Fibroblast of skin of left quadriceps (primary cell): ENCODE results near the gene SLC18A3.

Experiments used
- DNase-seq, 2 experiments: peaks; one replicate each; pipeline ENCODE4 v3.0.0-alpha.2; 2013; ENCODE audit warnings: low read depth in 2 of 2

The SLC18A3 gene

DNA sequence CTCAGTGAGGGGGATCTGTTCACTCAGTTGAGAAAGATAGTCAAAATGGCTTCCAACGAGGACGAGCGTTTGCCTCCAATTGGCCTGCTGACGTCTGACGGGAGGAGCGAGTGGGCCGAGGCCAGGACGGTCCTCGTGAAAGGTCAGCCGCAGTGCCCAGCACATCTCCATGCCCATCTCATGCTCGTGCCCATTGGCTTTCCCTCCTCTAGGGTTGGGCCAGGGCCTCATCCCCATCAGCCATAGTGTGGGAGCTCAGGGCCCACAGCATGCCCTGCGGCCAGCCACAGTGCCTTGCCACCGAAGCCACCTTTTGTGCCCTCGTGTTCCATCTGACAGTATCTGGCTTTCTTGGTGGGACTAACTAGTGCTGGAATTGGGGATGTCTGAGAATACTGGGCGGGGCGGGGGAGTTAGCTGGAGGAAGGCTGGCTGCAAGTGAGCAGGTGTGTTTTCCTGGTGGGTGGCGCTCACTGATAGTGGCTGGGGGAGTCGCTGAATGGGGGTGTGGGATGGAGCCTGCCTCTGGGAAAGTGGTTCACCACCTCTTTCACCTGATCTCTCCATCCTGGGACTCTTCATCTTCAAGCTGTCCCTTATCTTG is 17.6 kb downstream of the SLC18A3 start:
- no peak for DNase-seq

GRCh38 chr10:49628599-49628998 is 18.5 kb downstream of the SLC18A3 start:
- DNase-seq = no peak

- DNase-seq = no peak
Observed at GRCh38 chr10:49629431-49629881, 19.3 kb downstream of the SLC18A3 start.

DNA sequence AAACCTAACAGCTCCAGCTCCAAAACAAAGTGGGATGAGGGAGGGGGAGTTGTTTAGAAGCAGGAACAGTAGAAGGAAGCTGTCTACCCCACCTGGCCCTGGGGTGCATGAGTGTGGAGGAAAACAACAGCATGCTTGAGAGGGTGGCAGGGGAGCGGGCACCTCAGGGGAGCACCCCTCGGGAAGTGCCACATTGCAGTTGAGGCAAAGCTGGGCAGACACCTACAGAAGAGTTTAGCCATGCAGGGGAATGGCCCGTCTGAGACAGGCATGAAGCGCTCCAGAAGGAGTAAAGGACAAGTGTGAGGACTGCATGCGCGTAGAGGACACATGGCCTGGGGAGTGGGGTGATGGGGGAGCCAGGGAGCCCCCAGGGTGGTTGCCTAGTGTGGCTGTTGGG is 21.9 kb downstream of the SLC18A3 start:
- DNase-seq = no peak

- DNase-seq = no peak
Observed at GRCh38 chr10:49632406-49633317, 22.6 kb downstream of the SLC18A3 start.

- no peak for DNase-seq
Observed at GRCh38 chr10:49633327-49634068, 23.4 kb downstream of the SLC18A3 start.

- no peak for DNase-seq
Observed at GRCh38 chr10:49634069-49634660, 24.1 kb downstream of the SLC18A3 start.

DNA sequence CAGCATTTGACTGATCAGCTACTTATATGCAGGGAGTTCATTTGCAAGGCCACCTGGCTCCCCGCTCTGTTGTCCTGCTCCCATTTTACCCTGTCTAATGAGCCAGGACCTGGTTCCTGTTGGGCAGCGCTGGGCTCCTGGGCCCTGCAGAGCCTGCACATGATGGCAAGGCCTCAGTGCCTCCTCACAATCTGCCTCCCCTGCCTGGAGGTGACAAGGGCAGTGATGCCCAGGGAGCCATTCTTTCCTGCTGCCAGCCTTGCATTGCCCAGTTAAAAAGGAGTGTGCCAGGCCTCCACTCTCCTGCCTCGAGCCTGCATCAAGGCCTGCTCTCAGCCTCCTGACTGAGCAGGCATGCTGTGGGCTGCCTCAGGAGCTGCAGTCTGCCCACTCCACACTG is 32.2 kb downstream of the SLC18A3 start:
- no peak for DNase-seq

DNA sequence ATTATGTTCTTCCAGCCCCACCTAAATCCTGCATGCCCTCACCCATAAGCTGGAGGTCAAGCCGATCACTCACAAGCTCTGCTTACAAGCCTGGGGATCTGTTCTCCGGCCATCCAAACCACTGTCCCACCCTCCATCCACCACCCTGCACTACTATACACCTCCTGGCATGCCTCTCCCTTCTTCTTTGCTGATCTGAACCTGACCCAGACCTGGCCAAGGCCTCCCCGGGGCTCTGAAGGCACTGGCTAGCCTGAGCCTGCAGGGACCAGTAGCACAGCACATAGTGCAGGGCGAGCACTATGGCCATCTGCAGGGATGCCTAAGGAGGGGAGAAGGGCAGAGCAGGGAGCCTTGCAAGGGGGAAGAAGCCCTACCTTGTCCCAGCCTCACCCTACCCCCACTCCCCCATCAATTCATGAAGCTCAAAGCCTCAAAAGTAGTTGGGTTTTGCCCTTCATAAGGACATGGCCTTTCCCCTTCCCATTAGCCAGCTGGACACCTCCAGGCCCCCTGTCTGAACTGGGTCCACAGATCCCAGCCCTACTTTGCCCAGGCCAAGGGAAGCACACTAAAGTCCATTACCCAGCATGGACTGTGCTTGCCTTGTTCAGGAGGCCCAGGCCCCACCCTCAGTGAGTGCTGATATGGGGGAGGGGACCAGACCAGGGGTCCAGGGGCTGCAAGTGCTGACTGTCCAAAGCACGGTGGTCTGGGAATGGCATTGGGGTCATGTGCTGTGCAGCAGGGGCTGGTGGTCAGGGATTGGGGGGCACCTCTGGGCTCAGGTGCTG is 33.3 kb downstream of the SLC18A3 start:
- DNase-seq = no peak

DNA sequence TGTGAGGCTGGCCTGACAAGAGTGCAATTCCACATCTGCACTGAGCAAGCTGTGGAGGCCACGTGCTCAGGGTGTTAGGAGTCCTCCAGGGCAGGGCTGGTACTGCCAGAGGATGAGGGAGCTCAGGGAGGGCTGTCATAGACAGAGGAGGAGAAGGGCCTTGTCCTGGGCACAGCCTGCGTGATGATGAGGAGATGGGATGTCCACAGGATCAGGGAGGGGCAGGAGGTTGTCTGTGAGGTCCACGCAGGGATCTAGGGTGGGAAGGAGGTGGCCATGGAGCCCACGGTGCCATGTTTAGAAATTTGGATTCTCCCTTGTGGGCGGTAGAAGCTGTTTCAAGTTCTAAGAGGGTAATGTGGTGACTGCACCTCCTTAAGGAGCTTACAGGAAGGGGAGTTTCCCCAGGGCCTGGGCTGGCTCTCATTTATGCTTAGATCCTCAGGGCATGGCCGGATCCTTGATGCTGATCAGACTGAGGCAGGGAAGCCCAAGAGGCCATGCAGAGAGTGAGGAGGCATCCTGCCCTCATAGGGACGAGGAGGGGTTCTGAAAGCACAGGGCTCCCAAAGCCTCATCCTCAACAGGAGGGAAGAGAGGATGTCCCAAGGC is 34.0 kb downstream of the SLC18A3 start:
- DNase-seq = no peak

- no peak for DNase-seq
Observed at GRCh38 chr10:49645417-49645816, 35.3 kb downstream of the SLC18A3 start.

- DNase-seq = no peak
Observed at GRCh38 chr10:49645871-49646870, 36.1 kb downstream of the SLC18A3 start.

GRCh38 chr10:49647554-49647953 is 37.4 kb downstream of the SLC18A3 start:
- DNase-seq = no peak

DNA sequence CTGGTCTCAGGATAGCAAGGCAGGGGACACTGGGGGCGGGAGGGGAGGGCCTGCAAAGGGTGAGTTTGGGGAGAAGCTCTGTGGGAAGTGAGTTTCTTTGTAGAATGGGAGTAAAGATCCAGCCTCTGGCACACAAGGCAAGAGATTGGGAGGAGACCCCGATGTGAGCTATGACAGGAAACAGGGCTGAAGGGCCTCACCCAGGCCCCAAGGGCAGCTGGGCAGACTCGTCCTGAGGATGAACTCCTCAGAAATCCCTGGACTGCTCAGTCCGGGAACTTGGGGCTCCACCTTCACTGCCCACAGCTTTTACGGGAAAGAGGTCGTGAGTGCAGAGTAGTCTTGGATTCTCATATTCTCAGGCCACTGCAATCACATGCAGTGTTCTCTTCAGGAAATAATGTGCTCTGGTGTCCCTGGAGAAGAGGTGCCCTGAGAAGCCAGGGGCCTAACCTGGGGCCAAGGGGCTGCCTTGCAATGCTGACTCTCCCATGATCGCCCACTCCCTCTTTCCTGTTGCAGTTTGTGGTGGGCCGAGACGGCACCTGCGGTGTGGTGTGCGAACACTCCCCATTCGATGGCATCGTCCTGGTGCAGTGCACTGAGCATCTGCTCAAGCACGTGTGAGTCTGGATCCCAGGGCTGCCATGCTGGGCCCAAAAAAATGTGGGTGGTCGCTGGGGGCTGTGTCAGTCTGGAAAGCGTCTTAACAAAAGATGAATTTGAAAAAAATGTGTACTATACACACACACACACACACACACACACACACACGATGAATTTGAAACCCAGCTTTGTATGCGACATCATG is 38.1 kb downstream of the SLC18A3 start:
- DNase-seq = no peak

- no peak for DNase-seq
Observed at GRCh38 chr10:49649294-49649693, 39.2 kb downstream of the SLC18A3 start.

DNA sequence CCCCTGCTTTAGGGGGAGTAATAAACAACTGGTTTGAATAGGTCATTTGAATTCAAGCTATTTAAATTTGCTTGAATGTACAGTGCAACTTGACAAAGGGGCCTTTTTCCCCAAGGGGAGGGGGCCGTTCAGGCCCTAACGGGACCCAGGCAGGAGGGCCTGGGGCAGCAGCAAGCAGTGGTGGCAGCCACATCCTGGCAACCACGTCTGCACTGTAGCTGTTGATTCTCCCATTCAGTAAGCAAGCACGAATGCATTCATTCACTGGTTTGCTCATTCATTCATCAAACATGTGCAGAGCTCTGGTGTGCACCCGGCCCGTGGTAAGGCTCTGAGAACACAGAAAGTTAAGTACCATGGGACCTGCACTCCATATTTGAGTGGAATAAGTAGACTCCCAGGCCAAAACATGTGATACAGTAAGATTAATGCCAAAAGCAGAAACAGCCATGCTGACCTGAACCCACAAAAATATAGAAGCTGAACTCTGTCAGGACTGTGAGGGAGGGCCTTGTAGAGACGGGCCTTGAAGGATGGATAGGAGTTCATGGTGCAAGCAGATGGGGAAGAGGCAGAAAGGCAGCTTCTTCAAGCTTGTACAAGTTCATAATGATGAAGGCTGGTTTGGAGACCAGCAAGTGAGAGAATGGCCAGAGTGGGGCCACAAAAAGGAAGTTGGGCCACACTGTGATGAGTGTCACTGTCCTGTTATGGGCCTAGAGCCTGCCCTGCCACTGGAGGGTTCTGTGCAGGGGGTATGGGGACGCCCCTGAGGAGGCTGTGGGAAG is 40.0 kb downstream of the SLC18A3 start:
- DNase-seq = no peak

DNA sequence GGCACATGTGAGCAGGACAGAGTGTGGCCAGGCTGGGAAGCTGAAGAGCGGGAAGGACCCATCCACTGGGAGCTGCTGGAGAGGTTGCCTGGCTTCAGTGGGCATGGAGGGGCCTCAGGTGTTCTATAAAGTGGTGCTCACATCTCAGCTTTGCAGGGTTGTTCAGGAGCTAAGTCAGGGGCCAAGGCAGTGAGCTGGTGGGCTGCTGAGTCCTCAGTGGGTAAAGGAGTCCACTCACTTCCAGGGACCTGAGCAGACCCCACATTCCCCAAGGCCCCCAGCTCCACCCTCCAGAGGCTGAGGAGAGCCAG is 40.6 kb downstream of the SLC18A3 start:
- no peak for DNase-seq
